Measurements from ENCODE around the gene HNRNPA2B1. TPM values are rescaled to one million over a fixed set of nuclear protein-coding genes. Genes with fewer than 3 reads are reported as not detected.
"Not testable (repeated sequence)": the region's sequence is repeated elsewhere in the genome, so short reads cannot be mapped to it uniquely, and the experiment has no call there.

The HNRNPA2B1 gene
- polyA plus RNA-seq, 1 donor: 946 TPM

GRCh38 chr7:26184281-26185101, 16.1 kb downstream of the HNRNPA2B1 start:
- not testable (repeated sequence) for H3K27ac ChIP-seq (ENCODE audit: low read length); H3K9me3 ChIP-seq (ENCODE audit: control insufficient read depth, low read depth, low read length); H3K27me3 ChIP-seq (ENCODE audit: control insufficient read depth, insufficient read depth, low read length); DNase-seq; H3K4me3 ChIP-seq (ENCODE audit: low read length)
- WGBS (ENCODE audit: insufficient coverage, low lambda C conversion rate): 83% methylated on average over 1 of the region's 4 CpGs
- Histone ChIP-seq H3K4me1 (ENCODE audit: control insufficient read depth, insufficient read depth, low read length) (peaks cover 10% of the 10 kb centered on the region), H3K36me3 (ENCODE audit: control insufficient read depth, insufficient read depth, low read length) (peaks cover 17% of the 10 kb centered on the region)

GRCh38 chr7:26183545-26184280, 16.8 kb downstream of the HNRNPA2B1 start:
- Histone ChIP-seq H3K36me3 (ENCODE audit: control insufficient read depth, insufficient read depth, low read length) (peaks cover 10% of the 10 kb centered on the region), H3K4me1 (ENCODE audit: control insufficient read depth, insufficient read depth, low read length) (peaks cover 10% of the 10 kb centered on the region), H3K9me3 (ENCODE audit: control insufficient read depth, low read depth, low read length) (no peaks in the 10 kb centered on the region), H3K4me3 (ENCODE audit: low read length) (no peak overlapping the region), H3K27me3 (ENCODE audit: control insufficient read depth, insufficient read depth, low read length) (no peaks in the 10 kb centered on the region), H3K27ac (ENCODE audit: low read length) (no peak overlapping the region)
- no peak for DNase-seq
- 14% methylated on average over 1 of the region's 4 CpGs for WGBS (ENCODE audit: insufficient coverage, low lambda C conversion rate)

GRCh38 chr7:26182706-26183105, 17.8 kb downstream of the HNRNPA2B1 start:
- 100% methylated on average over 1 of the region's 8 CpGs for WGBS (ENCODE audit: insufficient coverage, low lambda C conversion rate)
- no peak overlapping the region for H3K27ac ChIP-seq (ENCODE audit: low read length)
- H3K27me3 ChIP-seq (ENCODE audit: control insufficient read depth, insufficient read depth, low read length): no peaks in the 10 kb centered on the region
- H3K4me3 ChIP-seq (ENCODE audit: low read length): no peak overlapping the region
- no peaks in the 10 kb centered on the region for H3K9me3 ChIP-seq (ENCODE audit: control insufficient read depth, low read depth, low read length)
- H3K36me3 ChIP-seq (ENCODE audit: control insufficient read depth, insufficient read depth, low read length): no peaks in the 10 kb centered on the region
- H3K4me1 ChIP-seq (ENCODE audit: control insufficient read depth, insufficient read depth, low read length): peaks cover 10% of the 10 kb centered on the region
- DNase-seq: no peak

- no peak for DNase-seq
- H3K4me1 ChIP-seq (ENCODE audit: control insufficient read depth, insufficient read depth, low read length): peaks cover 10% of the 10 kb centered on the region
- no CpG with 5 or more reads among the region's 6 CpGs for WGBS (ENCODE audit: insufficient coverage, low lambda C conversion rate)
- H3K4me3 ChIP-seq (ENCODE audit: low read length): no peak overlapping the region
- H3K27ac ChIP-seq (ENCODE audit: low read length): no peak overlapping the region
- no peaks in the 10 kb centered on the region for H3K36me3 ChIP-seq (ENCODE audit: control insufficient read depth, insufficient read depth, low read length)
- H3K9me3 ChIP-seq (ENCODE audit: control insufficient read depth, low read depth, low read length): peaks cover 2% of the 10 kb centered on the region
- H3K27me3 ChIP-seq (ENCODE audit: control insufficient read depth, insufficient read depth, low read length): no peaks in the 10 kb centered on the region
Measured at GRCh38 chr7:26182283-26182682, 18.3 kb downstream of the HNRNPA2B1 start.

- no peak overlapping the region for H3K27ac ChIP-seq (ENCODE audit: low read length)
- peaks cover 7% of the 10 kb centered on the region for H3K9me3 ChIP-seq (ENCODE audit: control insufficient read depth, low read depth, low read length)
- 97% methylated on average over 3 of the region's 3 CpGs for WGBS (ENCODE audit: insufficient coverage, low lambda C conversion rate)
- no peak for DNase-seq
- no peaks in the 10 kb centered on the region for H3K27me3 ChIP-seq (ENCODE audit: control insufficient read depth, insufficient read depth, low read length)
- peaks cover 10% of the 10 kb centered on the region for H3K4me1 ChIP-seq (ENCODE audit: control insufficient read depth, insufficient read depth, low read length)
- no peaks in the 10 kb centered on the region for H3K36me3 ChIP-seq (ENCODE audit: control insufficient read depth, insufficient read depth, low read length)
- H3K4me3 ChIP-seq (ENCODE audit: low read length): no peak overlapping the region
Measured at GRCh38 chr7:26181474-26182227, 18.9 kb downstream of the HNRNPA2B1 start.

- Histone ChIP-seq H3K4me3 (ENCODE audit: low read length) (no peak overlapping the region), H3K27me3 (ENCODE audit: control insufficient read depth, insufficient read depth, low read length) (no peaks in the 10 kb centered on the region), H3K27ac (ENCODE audit: low read length) (no peak overlapping the region), H3K4me1 (ENCODE audit: control insufficient read depth, insufficient read depth, low read length) (peaks cover 10% of the 10 kb centered on the region), H3K9me3 (ENCODE audit: control insufficient read depth, low read depth, low read length) (peaks cover 7% of the 10 kb centered on the region), H3K36me3 (ENCODE audit: control insufficient read depth, insufficient read depth, low read length) (no peaks in the 10 kb centered on the region)
- no CpG with 5 or more reads among the region's 5 CpGs for WGBS (ENCODE audit: insufficient coverage, low lambda C conversion rate)
- DNase-seq: no peak
Measured at GRCh38 chr7:26180792-26181198, 19.8 kb downstream of the HNRNPA2B1 start.

GRCh38 chr7:26179826-26180497, 20.6 kb downstream of the HNRNPA2B1 start:
- Histone ChIP-seq H3K27ac (ENCODE audit: low read length) (no peak overlapping the region), H3K4me1 (ENCODE audit: control insufficient read depth, insufficient read depth, low read length) (peaks cover 10% of the 10 kb centered on the region), H3K4me3 (ENCODE audit: low read length) (no peak overlapping the region), H3K9me3 (ENCODE audit: control insufficient read depth, low read depth, low read length) (peaks cover 7% of the 10 kb centered on the region), H3K27me3 (ENCODE audit: control insufficient read depth, insufficient read depth, low read length) (no peaks in the 10 kb centered on the region), H3K36me3 (ENCODE audit: control insufficient read depth, insufficient read depth, low read length) (no peaks in the 10 kb centered on the region)
- no CpG with 5 or more reads among the region's 8 CpGs for WGBS (ENCODE audit: insufficient coverage, low lambda C conversion rate)
- no peak for DNase-seq

- H3K9me3 ChIP-seq (ENCODE audit: control insufficient read depth, low read depth, low read length): peaks cover 7% of the 10 kb centered on the region
- no peak overlapping the region for H3K27ac ChIP-seq (ENCODE audit: low read length)
- H3K36me3 ChIP-seq (ENCODE audit: control insufficient read depth, insufficient read depth, low read length): no peaks in the 10 kb centered on the region
- peaks cover 10% of the 10 kb centered on the region for H3K4me1 ChIP-seq (ENCODE audit: control insufficient read depth, insufficient read depth, low read length)
- H3K4me3 ChIP-seq (ENCODE audit: low read length): no peak overlapping the region
- no CpG with 5 or more reads among the region's 5 CpGs for WGBS (ENCODE audit: insufficient coverage, low lambda C conversion rate)
- no peak for DNase-seq
- no peaks in the 10 kb centered on the region for H3K27me3 ChIP-seq (ENCODE audit: control insufficient read depth, insufficient read depth, low read length)
Measured at GRCh38 chr7:26179422-26179821, 21.1 kb downstream of the HNRNPA2B1 start.

- peaks cover 10% of the 10 kb centered on the region for H3K4me1 ChIP-seq (ENCODE audit: control insufficient read depth, insufficient read depth, low read length)
- no peak overlapping the region for H3K4me3 ChIP-seq (ENCODE audit: low read length)
- peaks cover 7% of the 10 kb centered on the region for H3K9me3 ChIP-seq (ENCODE audit: control insufficient read depth, low read depth, low read length)
- H3K36me3 ChIP-seq (ENCODE audit: control insufficient read depth, insufficient read depth, low read length): no peaks in the 10 kb centered on the region
- no peak overlapping the region for H3K27ac ChIP-seq (ENCODE audit: low read length)
- DNase-seq: no peak
- no CpG with 5 or more reads among the region's 7 CpGs for WGBS (ENCODE audit: insufficient coverage, low lambda C conversion rate)
- no peaks in the 10 kb centered on the region for H3K27me3 ChIP-seq (ENCODE audit: control insufficient read depth, insufficient read depth, low read length)
Measured at GRCh38 chr7:26178272-26178960, 22.1 kb downstream of the HNRNPA2B1 start.
